ENCODE results near the gene LBX2. TPM values are rescaled to one million over a fixed set of nuclear protein-coding genes. Genes with fewer than 3 reads are reported as not detected.
A peak's percentile ranks its signal among the peaks of the same experiment; 100 is the strongest.

LBX2 gene
- total and polyA plus RNA-seq, 9 of the 15 experiments (the other 6 are each of a cell fraction or from before 2014, with no cell fraction given) = 0.39 to 6.2 (median 1.8) TPM; not detected in 1

DNA sequence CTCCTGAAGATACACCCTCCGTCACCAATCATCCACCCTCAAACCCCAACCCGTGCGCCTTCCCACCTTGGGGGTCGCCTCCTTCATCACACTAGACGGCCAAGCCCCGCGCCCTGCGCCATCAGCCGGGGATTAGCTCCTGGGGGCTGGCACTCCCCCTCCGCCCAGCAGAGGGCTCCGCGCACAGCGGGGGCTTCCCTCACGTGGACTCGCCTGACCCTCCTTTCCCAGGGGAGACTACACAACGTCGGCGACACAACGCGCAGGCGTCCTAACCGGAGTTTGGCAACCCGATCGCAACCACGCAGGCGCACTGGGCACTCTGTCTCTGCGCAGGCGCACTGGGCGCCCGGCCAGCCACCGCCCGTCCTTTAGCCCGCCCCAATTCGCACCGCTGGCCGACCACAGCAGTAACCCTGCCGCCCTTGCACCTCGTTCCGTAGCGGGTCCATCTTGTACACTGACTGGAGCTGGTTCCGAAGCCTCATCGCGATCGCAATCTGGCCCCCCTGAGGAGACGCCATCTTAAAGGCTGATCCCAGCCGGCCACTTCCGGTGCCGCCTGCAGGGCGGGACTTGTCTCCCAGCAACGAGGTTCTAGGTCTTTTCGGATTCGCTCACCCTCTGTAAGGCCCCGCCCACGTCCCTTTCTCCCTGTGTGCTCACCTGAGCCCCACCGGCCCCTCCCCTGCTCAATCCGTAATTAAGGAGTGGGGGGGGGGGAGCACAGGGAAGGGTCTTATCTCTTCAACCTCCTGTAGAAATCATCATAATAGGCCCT is 7.9 kb upstream of the LBX2 start, which contains the start of gene PCGF1 (continued):
- TF ChIP-seq SFPQ (IDR thresholded peaks at IDR 0.05; ENCODE audit: low read depth, low read length) (no peak), MYNN (IDR thresholded peaks at IDR 0.05) (no peak), MYNN (CRISPR knock-in tag; IDR thresholded peaks at IDR 0.05) (no peak), ILF3 (IDR thresholded peaks at IDR 0.05; ENCODE audit: borderline replicate concordance) (no peak), RNF219 (CRISPR knock-in tag; IDR thresholded peaks at IDR 0.05) (no peak), GTF2F1 (IDR thresholded peaks at IDR 0.05; ENCODE audit: low read depth, low read length) (no peak), ZNF121 (CRISPR knock-in tag; conservative IDR thresholded peaks at IDR 0.05) (no peak), TFAM (CRISPR knock-in tag; conservative IDR thresholded peaks at IDR 0.05) (no peak), GATA2 (CRISPR knock-in tag; IDR thresholded peaks at IDR 0.05) (peak; percentile 96), SNRNP70 (optimal IDR thresholded peaks at IDR 0.05; ENCODE audit: low read depth, low read length) (no peak), NFE2 (IDR thresholded peaks at IDR 0.05; ENCODE audit: low read depth) (0 out of 2 replicates have a peak, but pooled peaks have one; percentile 2), CBFA2T3 (IDR thresholded peaks at IDR 0.05) (peak; percentile 29; the same call in 1 of the 2 replicates), MEF2D (tag; conservative IDR thresholded peaks at IDR 0.05; ENCODE audit: low read depth) (no peak), HDAC1 (IDR thresholded peaks at IDR 0.05) (peak in 1 of 2 experiments; percentile 89; a peak in 2 of 4 replicates), IFI16 (CRISPR knock-in tag; IDR thresholded peaks at IDR 0.05) (no peak)
- TF ChIP-seq, protein P1, sequence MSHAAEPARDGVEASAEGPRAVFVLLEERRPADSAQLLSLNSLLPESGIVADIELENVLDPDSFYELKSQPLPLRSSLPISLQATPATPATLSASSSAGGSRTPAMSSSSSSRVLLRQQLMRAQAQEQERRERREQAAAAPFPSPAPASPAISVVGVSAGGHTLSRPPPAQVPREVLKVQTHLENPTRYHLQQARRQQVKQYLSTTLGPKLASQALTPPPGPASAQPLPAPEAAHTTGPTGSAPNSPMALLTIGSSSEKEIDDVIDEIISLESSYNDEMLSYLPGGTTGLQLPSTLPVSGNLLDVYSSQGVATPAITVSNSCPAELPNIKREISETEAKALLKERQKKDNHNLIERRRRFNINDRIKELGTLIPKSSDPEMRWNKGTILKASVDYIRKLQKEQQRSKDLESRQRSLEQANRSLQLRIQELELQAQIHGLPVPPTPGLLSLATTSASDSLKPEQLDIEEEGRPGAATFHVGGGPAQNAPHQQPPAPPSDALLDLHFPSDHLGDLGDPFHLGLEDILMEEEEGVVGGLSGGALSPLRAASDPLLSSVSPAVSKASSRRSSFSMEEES (CRISPR knock-in tag; IDR thresholded peaks at IDR 0.05) = no peak
- TF ChIP-seq, protein P2, sequence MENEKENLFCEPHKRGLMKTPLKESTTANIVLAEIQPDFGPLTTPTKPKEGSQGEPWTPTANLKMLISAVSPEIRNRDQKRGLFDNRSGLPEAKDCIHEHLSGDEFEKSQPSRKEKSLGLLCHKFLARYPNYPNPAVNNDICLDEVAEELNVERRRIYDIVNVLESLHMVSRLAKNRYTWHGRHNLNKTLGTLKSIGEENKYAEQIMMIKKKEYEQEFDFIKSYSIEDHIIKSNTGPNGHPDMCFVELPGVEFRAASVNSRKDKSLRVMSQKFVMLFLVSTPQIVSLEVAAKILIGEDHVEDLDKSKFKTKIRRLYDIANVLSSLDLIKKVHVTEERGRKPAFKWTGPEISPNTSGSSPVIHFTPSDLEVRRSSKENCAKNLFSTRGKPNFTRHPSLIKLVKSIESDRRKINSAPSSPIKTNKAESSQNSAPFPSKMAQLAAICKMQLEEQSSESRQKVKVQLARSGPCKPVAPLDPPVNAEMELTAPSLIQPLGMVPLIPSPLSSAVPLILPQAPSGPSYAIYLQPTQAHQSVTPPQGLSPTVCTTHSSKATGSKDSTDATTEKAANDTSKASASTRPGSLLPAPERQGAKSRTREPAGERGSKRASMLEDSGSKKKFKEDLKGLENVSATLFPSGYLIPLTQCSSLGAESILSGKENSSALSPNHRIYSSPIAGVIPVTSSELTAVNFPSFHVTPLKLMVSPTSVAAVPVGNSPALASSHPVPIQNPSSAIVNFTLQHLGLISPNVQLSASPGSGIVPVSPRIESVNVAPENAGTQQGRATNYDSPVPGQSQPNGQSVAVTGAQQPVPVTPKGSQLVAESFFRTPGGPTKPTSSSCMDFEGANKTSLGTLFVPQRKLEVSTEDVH (IDR thresholded peaks at IDR 0.05; ENCODE audit: low read depth, partially characterized antibody) = no peak

All from K562 (cell line).